ENCODE results near the gene SLFN14. TPM values are rescaled to one million over a fixed set of nuclear protein-coding genes. Genes with fewer than 3 reads are reported as not detected.

SLFN14 gene
- polyA plus RNA-seq: not detected in 2 replicates

DNA sequence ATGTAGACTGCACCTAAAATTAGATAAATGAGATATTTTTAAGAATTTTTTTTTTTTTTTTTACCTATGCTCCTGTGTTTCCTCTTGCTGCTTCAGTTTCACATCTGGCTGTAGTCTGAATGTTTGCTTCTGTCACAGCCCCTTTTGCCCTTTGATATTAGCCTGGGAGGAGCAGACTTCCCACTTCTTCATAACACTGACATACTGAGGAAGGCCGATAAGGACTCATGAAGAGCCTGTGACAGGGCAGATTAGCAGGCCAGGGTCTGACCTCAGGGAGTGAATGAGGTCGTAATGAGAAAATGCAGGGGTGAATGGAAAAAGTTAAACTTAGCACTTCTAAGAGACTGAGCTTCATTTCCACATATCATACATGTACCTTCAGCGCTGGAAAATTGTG is at the start of gene SLFN14:
SLFN14 (minus strand) TSS at position 117 of the 400 bp plus-strand sequence. CDS start 2,757 bp downstream, outside the sequence.

DNA sequence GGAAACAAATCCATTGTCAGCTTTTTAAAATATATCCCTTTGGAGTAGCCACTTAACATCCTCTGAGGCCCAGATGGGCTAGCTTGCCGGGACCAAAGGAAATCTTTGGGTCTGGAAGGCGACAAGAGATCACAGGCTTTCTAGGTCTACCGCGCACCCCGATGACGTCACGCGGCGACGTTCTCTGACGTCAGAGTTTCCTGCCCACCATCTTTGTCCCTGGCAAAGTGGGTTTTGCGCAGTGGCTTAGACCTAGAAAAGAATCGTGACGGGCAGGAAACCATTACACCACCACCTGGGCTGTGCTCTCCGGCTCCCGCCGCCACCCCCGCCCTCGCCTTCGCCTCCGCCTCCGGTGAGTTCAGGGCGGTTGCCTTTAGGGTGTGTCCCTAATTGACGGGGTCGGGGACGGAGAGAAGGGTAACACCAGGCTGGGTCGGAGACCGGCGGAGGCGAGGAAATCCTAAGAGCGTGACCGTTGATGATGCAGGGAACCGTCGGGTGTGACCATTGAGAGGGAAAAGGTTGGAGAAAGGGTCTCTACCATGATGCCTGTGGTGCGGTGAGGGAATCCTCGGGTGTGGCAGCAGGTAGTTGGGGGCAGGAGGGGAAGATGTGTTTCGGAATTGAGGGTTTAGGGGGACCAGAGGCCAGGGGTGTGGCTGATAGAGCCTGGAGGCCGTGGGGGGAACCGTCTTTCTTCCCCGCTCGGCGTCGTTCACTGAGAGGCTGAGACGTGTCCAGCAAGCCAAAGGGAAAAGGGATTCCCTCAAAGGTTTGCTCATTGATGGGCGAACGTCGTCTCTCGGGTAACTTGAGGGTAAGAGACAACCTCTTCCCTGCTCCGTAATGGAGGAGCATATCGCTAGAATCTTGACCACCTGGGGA is 26.7 kb upstream of the SLFN14 start, which contains the start of gene AP2B1:
AP2B1 (plus strand) TSS at position 249 of the 888 bp plus-strand sequence. CDS start 6,709 bp downstream, outside the sequence.

DNA sequence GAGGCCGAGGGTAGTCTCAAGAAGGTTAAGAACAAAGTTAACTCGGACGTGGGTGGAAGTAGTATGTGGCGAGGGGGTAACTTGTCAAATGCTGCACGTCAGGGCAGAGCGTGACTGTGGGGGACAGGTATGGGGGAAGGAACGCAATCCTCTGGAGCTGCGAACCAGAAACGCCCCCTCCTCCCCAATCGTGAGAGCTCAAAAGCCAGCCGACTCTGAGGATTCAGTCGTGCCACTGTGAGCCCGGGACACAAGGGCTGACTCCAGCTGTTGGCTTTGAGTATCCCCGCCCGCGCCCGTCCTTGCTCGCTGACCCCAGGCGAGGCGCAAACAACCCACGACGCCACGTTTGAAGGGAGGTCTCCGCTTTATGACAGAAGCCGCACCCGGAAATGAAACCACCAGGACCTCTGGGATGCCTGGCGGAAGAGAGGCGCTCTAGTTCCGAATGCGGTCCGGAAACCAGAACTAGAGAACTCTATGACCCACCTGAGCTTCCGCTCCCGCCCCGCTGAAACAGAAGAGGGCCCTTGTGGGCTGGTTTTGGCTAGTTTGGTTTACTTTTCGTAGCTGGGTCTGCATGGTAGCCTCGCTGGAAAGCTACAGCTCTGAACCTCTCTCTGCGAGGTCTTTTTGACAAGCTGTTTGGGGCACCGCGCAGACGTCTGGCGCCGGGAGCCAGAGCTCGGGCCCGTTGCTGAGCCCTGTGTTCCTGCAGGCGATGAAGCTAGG is 17.7 kb upstream of the SLFN14 start, which contains the start of gene PEX12:
PEX12 (minus strand) TSS at position 375 of the 732 bp plus-strand sequence. CDS start 550 bp downstream, outside the sequence.

DNA sequence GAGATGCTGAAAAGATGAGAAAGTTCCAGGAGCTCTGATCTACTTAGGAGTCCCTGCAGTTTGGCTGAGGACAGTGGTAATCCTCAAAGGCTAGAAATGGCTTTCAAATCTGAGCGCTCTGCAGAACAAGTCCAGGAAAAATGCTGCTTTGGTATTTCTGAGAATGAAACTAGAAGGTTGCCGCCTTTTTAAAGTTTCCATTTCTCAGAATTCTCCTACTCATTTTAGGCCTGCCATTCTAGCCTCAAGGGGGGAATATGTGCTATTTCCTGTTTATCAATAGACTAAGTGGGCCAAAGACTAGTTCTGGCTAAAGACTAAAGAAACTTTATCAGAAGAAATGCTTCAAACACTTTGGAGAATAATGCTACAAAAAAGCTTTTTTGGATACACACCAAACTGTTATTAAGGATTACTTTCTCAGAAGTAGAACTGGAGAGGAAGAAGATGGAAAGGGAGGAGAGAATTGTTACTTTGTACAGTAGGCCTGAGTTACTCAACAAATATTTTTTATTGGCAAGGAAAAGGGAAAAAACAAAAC is 22.9 kb downstream of the SLFN14 start, which contains the start of gene SLFN12L:
SLFN12L (minus strand) TSS at position 78 of the 541 bp plus-strand sequence. CDS start 15,314 bp downstream, outside the sequence.

Other genes with a start within 250 kb of the SLFN14 start
- gene SLFN11, start 187.2 kb downstream of the SLFN14 start, polyA plus RNA-seq: 0.27 and 0.59 TPM in 2 replicates
- 0.36 TPM in 1 of 2 replicates, not detected in the other for gene SLFN12, start 128.3 kb downstream of the SLFN14 start, polyA plus RNA-seq
- gene SLFN13, start 112.1 kb downstream of the SLFN14 start, polyA plus RNA-seq: not detected in 2 replicates
- gene SLFN12L, start 23.1 kb downstream of the SLFN14 start, polyA plus RNA-seq: not detected in 2 replicates
- gene PEX12, start 17.8 kb upstream of the SLFN14 start, polyA plus RNA-seq: 9.9 and 11.2 TPM in 2 replicates
- gene AP2B1, start 26.5 kb upstream of the SLFN14 start, polyA plus RNA-seq: 269 and 348 TPM in 2 replicates
- gene RASL10B, start 170.8 kb upstream of the SLFN14 start, polyA plus RNA-seq: 0.66 and 1.7 TPM in 2 replicates
- not detected in 2 replicates for gene GAS2L2, start 192.4 kb upstream of the SLFN14 start, polyA plus RNA-seq
- not detected in 2 replicates for gene C17orf50, start 200.1 kb upstream of the SLFN14 start, polyA plus RNA-seq
- 0.66 and 2.0 TPM in 2 replicates for gene MMP28, start 234.8 kb upstream of the SLFN14 start, polyA plus RNA-seq
- gene TAF15, start 248.7 kb upstream of the SLFN14 start, polyA plus RNA-seq: 11.4 and 35.2 TPM in 2 replicates

Data from Purkinje cell (primary cell).